ENCODE measurements around the gene VTI1A. TPM values are rescaled to one million over a fixed set of nuclear protein-coding genes. Genes with fewer than 3 reads are reported as not detected.

VTI1A gene
- total and polyA plus RNA-seq, 9 of the 15 experiments (the other 6 are each of a cell fraction or from before 2014, with no cell fraction given): 9.3 to 21.4 (median 16.0) TPM

GRCh38 chr10:112433136-112433535, 13.9 kb upstream of the VTI1A start:
- Histone ChIP-seq H3K27me3 (ENCODE audit: control insufficient read depth in 2 of 2, insufficient read depth in 2 of 2, low read length in 2 of 2) (no peaks in the 10 kb centered on the region), H3K4me2 (ENCODE audit: insufficient read depth, low read length) (no peak overlapping the region), H3K9ac (ENCODE audit: insufficient read depth in 1 of 2, low read depth in 2 of 2, low read length in 2 of 2) (no peak overlapping the region), H3K79me2 (ENCODE audit: control insufficient read depth, insufficient read depth, low read length) (no peaks in the 10 kb centered on the region), H3K27ac (ENCODE audit: extremely low read depth, low read depth, low read length) (no peak overlapping the region), H3K36me3 (ENCODE audit: control insufficient read depth, insufficient read depth, low read length) (peaks cover 57% of the 10 kb centered on the region; the same call in 2 of the 3 replicates), H3K9me1 (ENCODE audit: control insufficient read depth, insufficient read depth, low read length) (no peaks in the 10 kb centered on the region), H3K4me1 (replicated peaks in 1 of 2; ENCODE audit: control insufficient read depth in 2 of 2, insufficient read depth in 2 of 2, low read length in 2 of 2) (peaks cover 0 to 4% of the 10 kb centered on the region in 2 experiments; a peak in 1 of 5 replicates), H3K4me3 (no peak overlapping the region), H2AFZ (ENCODE audit: low read depth, low read length) (no peak overlapping the region), H3K9me3 (replicated peaks; ENCODE audit: control insufficient read depth, insufficient read depth, low read depth, low read length) (no peaks in the 10 kb centered on the region), H4K20me1 (replicated peaks; ENCODE audit: control insufficient read depth, insufficient read depth, low read length) (no peaks in the 10 kb centered on the region)
- WGBS (ENCODE audit: insufficient coverage, low coverage, missing lambda C conversion rate): 89% methylated on average over 2 of the region's 2 CpGs
- CTCF ChIA-PET (ENCODE audit: low intra/inter-chr PET ratio): no interaction called here
- POLR2A ChIA-PET: interaction anchor here (0.5 kb wide), 1 partner anchor 250 kb away, joined by 3 read pairs; the partner anchor contains the start of gene GPAM
- no peak for TF ChIP-seq IFI16 (CRISPR knock-in tag; IDR thresholded peaks at IDR 0.05)
- TF ChIP-seq CTBP1 (IDR thresholded peaks at IDR 0.05; ENCODE audit: borderline replicate concordance): no peak
- TF ChIP-seq ZNF134 (CRISPR knock-in tag; conservative IDR thresholded peaks at IDR 0.05): no peak
- no peak for DNase-seq (ENCODE audit: extremely low read depth in 1 of 4, low spot score in 3 of 4)
- no peak for FAIRE-seq
- BruUV-seq (replicated peaks): no TSS peak
- ATAC-seq: no peak
- in situ Hi-C loops (cut with MboI): no loop called here
- intact Hi-C loops (cut with micrococcal nuclease): no loop called here

DNA sequence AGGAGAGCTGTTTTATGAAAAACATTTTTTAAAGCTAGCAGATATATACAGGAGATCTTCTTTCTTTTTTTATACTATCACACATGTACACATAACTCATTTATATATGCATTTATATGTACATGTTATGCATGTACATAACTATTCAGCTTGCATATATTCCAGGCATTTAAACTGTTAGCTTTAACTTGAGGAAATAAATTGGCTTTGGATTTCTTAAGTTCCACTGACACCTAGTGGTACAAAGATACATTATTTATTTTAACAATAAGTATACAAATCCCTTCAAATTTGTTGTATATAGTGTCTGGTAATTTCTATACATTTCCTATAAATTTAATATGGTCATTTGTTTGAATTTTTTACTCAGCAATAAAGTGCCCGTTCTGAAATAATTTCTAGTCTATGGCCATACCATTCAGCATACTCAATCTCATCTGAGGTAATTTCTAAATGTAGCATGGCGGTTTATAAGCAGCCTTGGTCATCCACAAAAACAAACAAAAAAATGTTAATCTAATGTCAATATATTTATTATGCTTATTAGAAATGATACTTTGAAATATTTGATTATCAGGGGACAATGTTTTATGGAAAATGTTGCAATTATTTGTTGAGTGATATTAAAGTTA, 11.9 kb upstream of the VTI1A start:
- Histone ChIP-seq H3K9ac (ENCODE audit: insufficient read depth in 1 of 2, low read depth in 2 of 2, low read length in 2 of 2) (no peak overlapping the region), H3K4me2 (ENCODE audit: insufficient read depth, low read length) (no peak overlapping the region), H3K9me1 (ENCODE audit: control insufficient read depth, insufficient read depth, low read length) (no peaks in the 10 kb centered on the region), H2AFZ (ENCODE audit: low read depth, low read length) (no peak overlapping the region), H3K9me3 (replicated peaks; ENCODE audit: control insufficient read depth, insufficient read depth, low read depth, low read length) (no peaks in the 10 kb centered on the region), H3K27me3 (ENCODE audit: control insufficient read depth in 2 of 2, insufficient read depth in 2 of 2, low read length in 2 of 2) (no peaks in the 10 kb centered on the region), H4K20me1 (replicated peaks; ENCODE audit: control insufficient read depth, insufficient read depth, low read length) (no peaks in the 10 kb centered on the region), H3K27ac (ENCODE audit: extremely low read depth, low read depth, low read length) (no peak overlapping the region), H3K36me3 (ENCODE audit: control insufficient read depth, insufficient read depth, low read length) (peaks cover 66% of the 10 kb centered on the region; the same call in 2 of the 3 replicates), H3K4me1 (replicated peaks in 1 of 2; ENCODE audit: control insufficient read depth in 2 of 2, insufficient read depth in 2 of 2, low read length in 2 of 2) (no peaks in the 10 kb centered on the region), H3K4me3 (no peak overlapping the region), H3K79me2 (ENCODE audit: control insufficient read depth, insufficient read depth, low read length) (no peaks in the 10 kb centered on the region)
- intact Hi-C loops (cut with micrococcal nuclease): loop anchor here (1.0 to 2.0 kb wide), 2 partner anchors 38 to 114 kb away; no protein-coding TSS in a partner anchor
- ATAC-seq (no peak), FAIRE-seq (peak; percentile 56), DNase-seq (ENCODE audit: extremely low read depth in 1 of 4, low spot score in 3 of 4) (peak in 1 of 4 experiments; percentile 24)
- in situ Hi-C loops (cut with MboI): no loop called here
- POLR2A ChIA-PET: interaction anchor here (0.5 to 1.1 kb wide), 4 partner anchors 10 to 1042 kb away, joined by 3 read pairs; no protein-coding TSS in a partner anchor
- CTCF ChIA-PET (ENCODE audit: low intra/inter-chr PET ratio): interaction anchor here (1.7 to 2.6 kb wide), 2 partner anchors 114 to 295 kb away, joined by 11 read pairs; no protein-coding TSS in a partner anchor
- WGBS (ENCODE audit: insufficient coverage, low coverage, missing lambda C conversion rate): 67% methylated on average over 2 of the region's 2 CpGs
- BruUV-seq (replicated peaks): no TSS peak
- TF ChIP-seq GATAD2A (IDR thresholded peaks at IDR 0.05): no peak
- no peak for TF ChIP-seq PCBP2 (IDR thresholded peaks at IDR 0.05; ENCODE audit: low read depth, low read length, poor library complexity, severe bottlenecking)
- no peak for TF ChIP-seq ERF (CRISPR knock-in tag; IDR thresholded peaks at IDR 0.05)
- peak; percentile 68 to 69 for TF ChIP-seq RAD21 (CRISPR knock-in tag; conservative IDR thresholded peaks at IDR 0.05 in 1 of 2, IDR thresholded peaks at IDR 0.05 in 1 of 2)
- no peak for TF ChIP-seq EP400 (IDR thresholded peaks at IDR 0.05)
- TF ChIP-seq ZFP30 (CRISPR knock-in tag; IDR thresholded peaks at IDR 0.05; ENCODE audit: borderline replicate concordance): no peak
- TF ChIP-seq, protein P1, sequence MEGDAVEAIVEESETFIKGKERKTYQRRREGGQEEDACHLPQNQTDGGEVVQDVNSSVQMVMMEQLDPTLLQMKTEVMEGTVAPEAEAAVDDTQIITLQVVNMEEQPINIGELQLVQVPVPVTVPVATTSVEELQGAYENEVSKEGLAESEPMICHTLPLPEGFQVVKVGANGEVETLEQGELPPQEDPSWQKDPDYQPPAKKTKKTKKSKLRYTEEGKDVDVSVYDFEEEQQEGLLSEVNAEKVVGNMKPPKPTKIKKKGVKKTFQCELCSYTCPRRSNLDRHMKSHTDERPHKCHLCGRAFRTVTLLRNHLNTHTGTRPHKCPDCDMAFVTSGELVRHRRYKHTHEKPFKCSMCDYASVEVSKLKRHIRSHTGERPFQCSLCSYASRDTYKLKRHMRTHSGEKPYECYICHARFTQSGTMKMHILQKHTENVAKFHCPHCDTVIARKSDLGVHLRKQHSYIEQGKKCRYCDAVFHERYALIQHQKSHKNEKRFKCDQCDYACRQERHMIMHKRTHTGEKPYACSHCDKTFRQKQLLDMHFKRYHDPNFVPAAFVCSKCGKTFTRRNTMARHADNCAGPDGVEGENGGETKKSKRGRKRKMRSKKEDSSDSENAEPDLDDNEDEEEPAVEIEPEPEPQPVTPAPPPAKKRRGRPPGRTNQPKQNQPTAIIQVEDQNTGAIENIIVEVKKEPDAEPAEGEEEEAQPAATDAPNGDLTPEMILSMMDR (IDR thresholded peaks at IDR 0.05 in 2 of 3, conservative IDR thresholded peaks at IDR 0.05 in 1 of 3; ENCODE audit: insufficient read depth in 2 of 3, low read depth in 1 of 3, low read length in 3 of 3): peak in 1 of 3 experiments; percentile 60; a peak in 2 of 6 replicates
- no peak for TF ChIP-seq ATF4 (CRISPR knock-in tag; IDR thresholded peaks at IDR 0.05)

Measured in K562 (cell line).